Measurements from ENCODE around the gene UBAC2.
"Not testable (repeated sequence)": the region's sequence is repeated elsewhere in the genome, so short reads cannot be mapped to it uniquely, and the experiment has no call there.

UBAC2 gene

DNA sequence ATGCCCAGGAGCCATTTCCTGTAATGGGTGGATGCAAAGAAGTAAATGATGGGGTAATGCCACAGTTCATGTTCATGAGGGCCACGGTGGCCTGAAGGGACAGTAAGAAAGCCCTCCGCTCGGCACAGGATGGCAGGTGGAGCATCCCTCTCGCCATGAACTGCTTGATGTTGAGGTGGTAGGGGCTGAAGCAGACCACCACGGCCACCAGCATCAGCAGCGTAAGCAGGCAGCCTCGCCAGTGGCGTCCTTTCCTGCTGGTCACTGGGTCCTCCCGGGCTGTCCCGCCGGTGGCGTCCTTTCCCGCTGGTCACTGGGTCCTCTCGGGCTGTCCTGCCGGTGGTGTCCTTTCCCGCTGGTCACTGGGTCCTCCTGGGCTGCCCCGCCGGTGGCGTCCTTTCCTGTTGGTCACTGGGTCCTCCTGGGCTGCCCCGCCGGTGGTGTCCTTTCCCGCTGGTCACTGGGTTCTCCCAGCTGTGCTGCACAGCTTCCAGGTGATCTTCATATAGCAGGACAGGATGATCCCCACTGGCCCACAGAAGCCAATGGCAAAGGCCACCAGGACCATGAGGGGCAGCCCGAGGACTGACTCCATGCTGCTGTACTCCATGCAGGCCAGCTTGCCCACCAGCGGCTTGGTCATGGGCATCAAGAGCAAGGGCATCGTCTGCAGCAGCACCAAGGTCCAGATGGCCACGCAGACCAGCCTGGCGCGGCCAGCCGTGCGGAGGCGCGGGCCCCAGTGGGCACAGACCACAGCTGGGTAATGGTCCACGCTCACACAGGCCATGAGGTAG lies 207.4 kb downstream of the UBAC2 start:
- in situ Hi-C loops (cut with MboI; ENCODE audit: low sequenced_read_pairs) = no loop called here

DNA sequence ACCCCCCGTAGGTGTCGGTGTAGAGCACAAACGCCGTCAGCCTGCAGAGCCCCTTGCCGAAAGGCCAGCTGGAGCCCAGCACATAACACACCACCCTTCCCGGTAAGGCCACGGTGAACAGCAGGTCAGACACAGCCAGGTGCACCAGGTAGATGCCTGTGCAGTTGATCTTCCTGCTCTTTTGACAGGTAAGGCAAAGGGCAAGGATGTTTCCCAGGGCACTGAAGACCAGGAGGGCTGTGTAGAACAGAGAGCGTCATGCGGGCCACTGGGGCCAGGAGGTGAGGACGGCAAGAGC lies 208.0 kb downstream of the UBAC2 start:
- in situ Hi-C loops (cut with MboI; ENCODE audit: low sequenced_read_pairs) = no loop called here

GRCh38 chr13:99409461-99410083 lies 208.9 kb downstream of the UBAC2 start:
- in situ Hi-C loops (cut with MboI; ENCODE audit: low sequenced_read_pairs) = not testable (repeated sequence)

DNA sequence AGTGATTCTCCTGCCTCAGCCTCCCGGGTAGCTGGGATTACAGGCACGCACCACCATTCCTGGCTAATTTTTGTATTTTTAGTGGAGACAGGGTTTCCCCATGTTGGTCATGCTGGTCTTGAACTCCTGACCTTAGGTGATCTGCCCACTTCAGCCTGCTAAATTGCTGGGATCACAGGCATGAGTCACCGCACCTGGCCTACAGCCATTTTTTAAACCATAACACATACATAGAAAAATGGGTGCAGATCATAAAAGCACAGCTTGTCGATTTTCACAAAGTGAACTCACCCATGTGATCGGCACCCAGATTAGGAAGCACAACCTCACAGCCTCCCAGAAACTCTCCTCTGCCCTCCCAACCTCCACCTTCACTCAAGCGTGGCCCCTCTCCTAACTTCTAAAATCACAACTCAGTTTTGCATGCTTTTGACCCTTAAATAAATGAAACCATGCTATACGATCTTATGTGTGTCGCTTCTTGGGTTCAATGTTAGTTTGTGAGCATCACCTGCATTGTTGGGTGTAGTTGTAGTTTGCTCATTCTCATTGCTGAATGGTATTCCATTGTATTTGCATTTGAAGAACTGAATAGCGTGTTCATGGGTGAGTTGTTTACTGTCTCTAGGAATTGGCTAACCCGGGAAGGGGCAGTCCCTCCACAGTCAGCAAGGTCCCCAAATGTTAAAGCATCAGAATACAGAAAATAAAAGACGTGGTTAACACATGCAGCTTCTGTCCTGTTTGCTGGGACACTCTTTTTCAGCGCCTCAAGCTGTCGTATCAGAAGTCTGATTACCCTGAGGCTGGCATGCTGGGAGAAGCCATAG lies 210.2 kb downstream of the UBAC2 start:
- in situ Hi-C loops (cut with MboI; ENCODE audit: low sequenced_read_pairs) = not testable (repeated sequence)

DNA sequence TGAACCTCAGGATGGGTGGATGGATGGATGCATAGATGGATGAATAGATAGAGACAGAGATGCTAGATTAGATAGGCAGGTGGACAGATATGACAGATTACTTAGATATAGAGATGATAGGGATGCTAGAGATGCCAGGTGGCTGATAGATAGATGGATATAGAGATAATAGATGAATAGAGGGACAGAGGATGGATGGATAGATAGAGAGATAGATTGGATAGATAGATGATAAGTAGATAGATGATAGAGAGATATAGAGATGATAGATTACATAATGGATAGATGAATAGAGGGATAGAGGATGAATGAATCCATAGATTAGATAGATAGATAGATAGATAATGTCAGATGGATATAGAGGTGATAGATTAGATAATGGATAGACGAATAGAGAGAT lies 212.2 kb downstream of the UBAC2 start:
- in situ Hi-C loops (cut with MboI; ENCODE audit: low sequenced_read_pairs) = no loop called here

DNA sequence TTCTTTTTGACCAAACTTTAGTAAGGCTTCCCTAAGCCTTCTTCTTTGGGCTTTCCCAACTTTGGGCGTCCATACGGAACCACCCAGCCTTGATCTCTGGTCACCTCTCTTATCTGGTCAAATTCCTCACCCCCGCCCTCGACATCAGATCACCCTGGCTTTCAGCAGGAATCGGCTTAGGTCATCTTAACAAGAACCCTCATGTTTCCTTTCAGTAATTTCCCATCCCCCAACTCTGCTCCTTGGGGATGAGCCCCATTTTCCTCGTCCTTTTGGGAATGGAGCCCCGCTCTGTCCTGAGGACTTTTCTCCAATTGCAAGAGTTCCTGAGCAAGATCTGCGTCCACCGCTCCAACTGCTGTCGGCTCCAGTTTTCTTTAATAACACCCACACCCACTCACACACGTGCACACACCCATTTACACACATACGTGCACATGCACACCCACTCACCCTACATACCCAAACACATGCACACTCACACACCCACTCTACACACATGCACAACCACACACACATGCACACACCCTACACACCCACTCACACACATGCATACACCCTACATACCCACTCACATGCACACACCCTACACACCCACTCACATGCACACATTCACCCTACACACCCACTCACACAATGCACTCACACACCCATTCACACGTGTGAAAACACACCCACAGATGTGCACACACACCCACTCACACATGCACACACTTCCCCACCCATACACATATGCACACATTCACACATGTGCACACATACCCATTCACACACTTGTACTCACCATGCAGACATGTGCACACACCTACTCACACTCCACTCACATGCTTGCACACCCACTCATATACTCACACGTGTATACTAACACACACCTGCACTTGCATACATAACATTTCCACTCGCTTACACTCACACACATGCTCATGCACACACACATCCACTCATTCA lies 213.7 kb downstream of the UBAC2 start:
- in situ Hi-C loops (cut with MboI; ENCODE audit: low sequenced_read_pairs) = no loop called here

DNA sequence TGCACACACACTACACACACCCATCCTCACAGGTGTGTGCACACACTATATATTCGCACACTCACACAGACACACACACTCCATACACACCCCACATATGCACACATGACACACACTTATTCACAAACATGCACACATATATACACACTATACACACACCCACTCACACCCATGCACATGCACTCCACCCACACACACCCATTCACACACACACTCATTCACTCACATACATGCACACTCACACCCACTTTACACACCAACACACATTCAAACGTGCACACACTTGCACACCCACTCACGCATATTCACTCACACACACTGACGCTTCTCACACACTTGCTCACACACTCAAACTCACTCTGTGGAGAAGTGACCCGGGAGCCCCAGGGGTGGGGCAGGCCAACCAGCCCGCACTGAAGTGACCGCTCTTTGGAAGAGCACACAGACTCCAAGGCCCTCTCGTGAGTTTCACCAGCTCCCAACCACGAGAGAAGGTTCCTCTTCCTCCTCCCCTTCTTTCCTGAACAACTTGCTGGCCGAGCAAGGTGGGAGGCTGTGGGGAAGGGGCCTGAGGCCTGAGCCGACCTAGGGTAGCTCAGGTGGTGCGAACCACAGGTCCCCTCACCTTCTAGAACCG lies 214.5 kb downstream of the UBAC2 start:
- in situ Hi-C loops (cut with MboI; ENCODE audit: low sequenced_read_pairs) = no loop called here

GRCh38 chr13:99415851-99416331 lies 215.2 kb downstream of the UBAC2 start:
- in situ Hi-C loops (cut with MboI; ENCODE audit: low sequenced_read_pairs) = no loop called here

DNA sequence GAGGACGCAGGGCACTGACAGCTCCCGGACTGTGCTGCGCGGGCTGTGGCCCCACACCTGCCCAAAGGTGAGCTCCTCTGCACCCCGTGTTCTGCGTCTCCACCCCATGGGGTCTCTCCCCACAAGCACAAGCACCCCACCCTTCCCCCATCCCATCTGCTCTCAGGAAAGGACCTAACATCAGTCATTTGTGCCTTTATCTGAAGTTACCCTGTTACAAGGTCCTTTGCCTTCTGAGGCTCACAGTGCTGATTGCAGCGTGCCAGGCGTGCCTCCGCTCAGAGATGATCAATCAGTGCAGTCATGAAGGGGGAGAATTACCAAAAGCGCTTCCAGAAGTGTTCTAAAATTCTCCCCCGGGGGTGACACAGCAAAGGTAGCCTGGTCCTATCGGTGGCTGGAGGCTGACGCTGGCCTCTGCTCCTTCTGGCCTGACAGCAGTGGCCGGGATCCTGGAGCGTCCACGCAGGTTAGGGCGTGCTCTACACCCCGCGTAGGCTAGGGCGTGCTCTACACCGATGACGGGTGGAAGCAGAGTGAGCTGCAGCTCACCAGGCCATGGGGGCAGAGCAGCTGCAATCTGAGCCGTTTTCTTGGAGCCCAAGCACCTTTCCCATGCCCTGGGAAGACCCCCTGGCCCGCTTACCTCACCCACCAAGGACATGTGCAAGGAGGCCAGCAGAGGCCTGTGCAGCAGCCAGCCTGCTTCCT lies 215.9 kb downstream of the UBAC2 start:
- in situ Hi-C loops (cut with MboI; ENCODE audit: low sequenced_read_pairs) = no loop called here

GRCh38 chr13:99417201-99418102 lies 216.8 kb downstream of the UBAC2 start:
- in situ Hi-C loops (cut with MboI; ENCODE audit: low sequenced_read_pairs) = no loop called here

GRCh38 chr13:99418103-99418842 lies 217.6 kb downstream of the UBAC2 start:
- in situ Hi-C loops (cut with MboI; ENCODE audit: low sequenced_read_pairs) = no loop called here

- in situ Hi-C loops (cut with MboI; ENCODE audit: low sequenced_read_pairs) = no loop called here
These were observed 218.1 kb downstream of the UBAC2 start for GRCh38 chr13:99418843-99419140.

DNA sequence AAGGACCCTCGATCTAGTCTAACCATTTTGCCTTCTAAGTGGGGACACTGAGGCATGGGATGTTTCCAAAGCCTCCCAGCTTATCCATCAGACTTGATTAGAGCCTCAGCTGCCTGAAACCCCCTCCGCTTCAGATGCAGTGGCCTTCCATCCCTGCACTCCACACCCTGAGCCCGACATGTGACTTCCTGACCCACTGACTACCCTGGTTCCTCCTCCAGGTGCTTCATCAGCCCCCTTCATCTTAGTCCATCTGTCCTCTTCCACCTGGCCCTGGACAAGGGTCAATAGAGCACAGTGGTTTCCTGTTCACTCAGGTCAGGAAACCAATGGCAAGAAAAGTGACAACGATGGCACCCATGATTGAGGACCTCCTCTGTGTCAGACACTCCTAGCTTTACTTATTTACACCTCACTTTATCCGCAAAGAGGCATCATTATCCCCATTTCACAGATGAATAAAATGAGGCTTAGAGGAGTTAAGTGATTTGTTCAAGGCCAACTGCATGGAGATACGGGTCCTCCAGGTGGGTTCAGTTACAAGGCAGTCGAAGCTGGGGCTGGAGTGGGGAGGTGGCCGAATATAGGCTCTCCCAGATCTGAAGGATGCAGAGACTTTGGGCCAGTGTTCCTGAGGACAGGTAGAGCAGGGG lies 219.1 kb downstream of the UBAC2 start:
- in situ Hi-C loops (cut with MboI; ENCODE audit: low sequenced_read_pairs) = no loop called here

- in situ Hi-C loops (cut with MboI; ENCODE audit: low sequenced_read_pairs) = no loop called here
These were observed 220.6 kb downstream of the UBAC2 start for GRCh38 chr13:99421271-99421670.

GRCh38 chr13:99421758-99422585 lies 221.3 kb downstream of the UBAC2 start:
- in situ Hi-C loops (cut with MboI; ENCODE audit: low sequenced_read_pairs) = no loop called here

- in situ Hi-C loops (cut with MboI; ENCODE audit: low sequenced_read_pairs) = no loop called here
These were observed 222.0 kb downstream of the UBAC2 start for GRCh38 chr13:99422586-99423220.
